ENCODE results near the gene FGFRL1.

FGFRL1 gene

GRCh38 chr4:1024882-1025545 is 13.6 kb downstream of the FGFRL1 start:
- no peak for DNase-seq

GRCh38 chr4:1026115-1026514 is 14.7 kb downstream of the FGFRL1 start:
- no peak for DNase-seq

GRCh38 chr4:1027219-1027914 is 15.9 kb downstream of the FGFRL1 start:
- no peak for DNase-seq

- peak; percentile 64 for DNase-seq
Observed at GRCh38 chr4:1027915-1028238, 16.5 kb downstream of the FGFRL1 start.

- no peak for DNase-seq
Observed at GRCh38 chr4:1028574-1029220, 17.3 kb downstream of the FGFRL1 start.

- DNase-seq = no peak
Observed at GRCh38 chr4:1029529-1029928, 18.1 kb downstream of the FGFRL1 start.

- DNase-seq = no peak
Observed at GRCh38 chr4:1030031-1030430, 18.6 kb downstream of the FGFRL1 start.

GRCh38 chr4:1030559-1030958 is 19.1 kb downstream of the FGFRL1 start:
- DNase-seq = no peak

GRCh38 chr4:1031346-1031745 is 19.9 kb downstream of the FGFRL1 start:
- DNase-seq = no peak

GRCh38 chr4:1031956-1032795 is 20.8 kb downstream of the FGFRL1 start:
- DNase-seq = peak; percentile 70

GRCh38 chr4:1032861-1033260 is 21.4 kb downstream of the FGFRL1 start:
- DNase-seq = no peak

- DNase-seq = peak; percentile 91
Observed at GRCh38 chr4:1033840-1034551, 22.6 kb downstream of the FGFRL1 start.

GRCh38 chr4:1035510-1035909 is 24.1 kb downstream of the FGFRL1 start:
- peak; percentile 87 for DNase-seq

GRCh38 chr4:1036095-1036494 is 24.7 kb downstream of the FGFRL1 start:
- no peak for DNase-seq

- DNase-seq = no peak
Observed at GRCh38 chr4:1036976-1037810, 25.8 kb downstream of the FGFRL1 start.

GRCh38 chr4:1038948-1039492 is 27.6 kb downstream of the FGFRL1 start:
- no peak for DNase-seq

- peak; percentile 88 for DNase-seq
Observed at GRCh38 chr4:1039493-1040343, 28.3 kb downstream of the FGFRL1 start.

- DNase-seq = no peak
Observed at GRCh38 chr4:1040344-1041146, 29.1 kb downstream of the FGFRL1 start.

GRCh38 chr4:1041147-1041935 is 29.9 kb downstream of the FGFRL1 start:
- peak; percentile 74 for DNase-seq

Measured in left hindlimb (tissue), 1 donor.